ENCODE measurements around the gene R3HDML.

GRCh38 chr20:44384423-44385027, 47.7 kb downstream of the R3HDML start:
- TF ChIP-seq EZH2 (IDR thresholded peaks at IDR 0.05; ENCODE audit: borderline replicate concordance, low read length) (no peak), CTCF (IDR thresholded peaks at IDR 0.05; ENCODE audit: low read length) (peak; percentile 97)
